Omental fat pad (tissue), 4 donors: ENCODE data around the gene ARAP2. TPM values are rescaled to one million over a fixed set of nuclear protein-coding genes. Genes with fewer than 3 reads are reported as not detected.
A peak's percentile ranks its signal among the peaks of the same experiment; 100 is the strongest.

ENCODE experiments used
- ATAC-seq: fragments of 150-250 bp; one replicate; pipeline ENCODE4 v1.9.1; 2016; ENCODE audit warnings: mild to moderate bottlenecking, moderate library complexity; ENCODE audit not compliant: low FRiP score
- DNase-seq: peaks from one replicate; pipeline ENCODE4 v3.0.0-alpha.2; 2019; ENCODE audit warnings: low spot score
- CTCF ChIP-seq, 3 donors: fragments of 450-650 bp; IDR thresholded peaks; one replicate each; pipeline ENCODE4 v1.5.1; 2016 to 2017; ENCODE audit warnings: antibody characterized with exemption in 3 of 3, mild to moderate bottlenecking in 3 of 3, moderate library complexity in 2 of 3
- total RNA-seq, 4 donors: library from RNA; depleted of rRNA; stranded (reverse); fragments of >200 nt; gene quantifications; one replicate each; pipeline ENCODE4 v1.1.0, GENCODE V29; 2016

Gene ARAP2
- total RNA-seq, 4 donors from 2014 or later = 21.6 to 138 (median 72.3) TPM

GRCh38 chr4:36078319-36078718 lies 166.0 kb downstream of the ARAP2 start:
- no peak for TF ChIP-seq CTCF (IDR thresholded peaks at IDR 0.05)
- ATAC-seq = no peak
- DNase-seq = no peak

DNA sequence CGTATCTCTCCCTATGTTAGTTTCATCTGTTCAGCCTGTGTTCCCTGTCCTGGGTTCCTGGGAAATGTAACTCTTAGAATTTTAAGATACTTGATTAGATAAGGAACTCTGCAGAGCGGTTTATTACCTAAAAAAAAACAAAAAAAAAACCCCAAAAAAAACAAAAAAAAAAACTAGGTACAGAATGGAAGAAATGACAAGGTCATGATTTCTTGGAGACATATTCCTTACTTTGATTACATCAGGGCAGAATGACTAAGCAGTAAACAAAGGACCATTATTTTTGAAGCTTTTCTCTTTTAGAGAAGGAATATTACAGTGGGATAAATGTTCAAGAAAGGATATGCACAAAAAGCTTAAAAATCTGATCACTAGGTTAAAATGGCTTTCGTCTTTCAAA lies 171.8 kb downstream of the ARAP2 start:
- no peak for ATAC-seq
- no peak for DNase-seq
- TF ChIP-seq CTCF (IDR thresholded peaks at IDR 0.05) = no peak

DNA sequence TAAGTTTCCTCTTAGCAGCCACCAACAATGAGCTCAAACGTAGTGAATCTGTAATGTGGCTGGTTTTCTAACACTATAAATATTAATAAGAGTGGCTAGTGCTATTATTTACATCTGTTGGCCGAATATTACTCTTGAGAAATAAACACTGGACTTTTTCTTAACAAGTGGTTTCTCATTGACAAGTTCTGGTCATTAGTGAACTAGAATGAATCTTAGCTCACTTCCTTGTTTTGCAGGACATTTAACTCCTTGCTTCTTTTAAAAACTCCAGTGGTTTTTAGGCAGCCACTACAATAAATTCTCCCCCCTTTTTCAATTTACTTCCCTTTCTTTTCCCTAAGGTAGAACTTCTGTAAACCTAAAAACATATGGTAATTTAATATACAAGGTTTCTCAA lies 177.2 kb downstream of the ARAP2 start:
- ATAC-seq (no peak), DNase-seq (no peak)
- no peak for TF ChIP-seq CTCF (IDR thresholded peaks at IDR 0.05)

DNA sequence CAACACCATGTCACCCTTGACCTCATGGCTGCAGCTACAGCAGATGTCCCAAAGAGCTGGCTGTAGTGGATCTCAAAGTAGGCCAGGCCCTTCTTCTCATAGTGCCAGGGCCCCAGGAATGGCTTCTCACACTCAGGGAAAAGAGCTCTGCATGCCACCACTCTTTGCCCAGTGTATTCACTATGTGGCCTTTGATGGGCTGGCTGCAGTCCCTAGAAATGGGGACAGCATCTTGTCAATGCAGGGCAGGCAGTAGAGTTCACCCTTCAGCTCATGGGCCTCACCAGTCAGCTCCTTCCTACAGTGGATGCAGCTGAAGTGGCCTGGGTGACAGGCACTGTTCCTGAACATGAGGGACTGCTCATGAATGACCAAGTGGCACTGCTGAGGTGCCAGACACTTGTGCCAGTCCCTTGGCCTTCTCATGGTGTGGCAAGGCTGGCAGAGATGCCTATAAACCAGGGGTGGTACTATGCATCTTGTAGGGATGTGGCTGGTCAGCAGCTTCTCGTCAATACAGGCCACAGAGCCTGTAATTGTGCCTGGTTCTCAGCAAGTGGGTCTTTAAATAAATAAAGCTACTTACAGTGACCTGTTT lies 178.9 kb downstream of the ARAP2 start:
- ATAC-seq (no peak), DNase-seq (no peak)

DNA sequence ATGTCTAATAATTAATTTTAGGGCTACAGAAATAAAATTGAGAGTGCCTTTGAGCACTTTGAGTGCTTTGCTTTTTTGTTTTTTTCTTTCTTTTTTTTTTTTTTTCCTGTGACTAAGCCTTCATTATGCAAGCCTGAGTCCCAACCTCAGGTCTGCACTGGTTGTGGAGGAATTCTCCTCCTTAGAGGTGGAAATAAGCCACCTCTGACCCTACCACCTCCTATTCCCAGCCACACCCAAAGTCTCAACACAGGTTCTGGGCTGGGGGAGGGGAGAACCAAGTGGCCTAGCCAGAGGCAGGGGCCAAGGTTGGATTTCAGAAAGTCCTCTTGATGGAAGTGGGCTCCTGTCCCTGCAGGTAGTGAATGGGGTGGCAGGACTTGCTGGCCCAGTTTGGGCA lies 180.2 kb downstream of the ARAP2 start:
- DNase-seq (no peak), ATAC-seq (peak; percentile 38)
- no peak for TF ChIP-seq CTCF (IDR thresholded peaks at IDR 0.05)

More for the DNA sequence above, 178.9 kb downstream of the ARAP2 start:
- no peak for TF ChIP-seq CTCF (IDR thresholded peaks at IDR 0.05)

DNA sequence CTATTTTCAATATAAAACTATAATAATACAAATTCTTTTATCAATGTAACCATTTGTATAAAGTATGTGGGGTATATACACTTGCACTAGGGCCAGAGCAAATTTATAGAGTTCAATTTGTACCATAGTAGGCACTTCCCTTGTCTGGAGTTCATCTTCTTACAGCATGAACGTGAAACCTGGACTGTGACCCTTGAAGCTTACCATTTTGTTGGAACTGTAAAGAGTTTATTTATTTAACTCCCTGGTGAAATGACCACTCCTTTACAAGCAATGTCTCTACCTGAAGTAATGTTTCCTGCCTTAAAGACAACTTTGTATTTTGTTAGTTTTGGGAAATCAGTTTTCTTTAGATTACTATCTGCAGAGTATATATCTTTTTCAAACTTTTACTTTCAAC lies 188.2 kb downstream of the ARAP2 start:
- TF ChIP-seq CTCF (IDR thresholded peaks at IDR 0.05) = no peak
- DNase-seq (no peak), ATAC-seq (no peak)

DNA sequence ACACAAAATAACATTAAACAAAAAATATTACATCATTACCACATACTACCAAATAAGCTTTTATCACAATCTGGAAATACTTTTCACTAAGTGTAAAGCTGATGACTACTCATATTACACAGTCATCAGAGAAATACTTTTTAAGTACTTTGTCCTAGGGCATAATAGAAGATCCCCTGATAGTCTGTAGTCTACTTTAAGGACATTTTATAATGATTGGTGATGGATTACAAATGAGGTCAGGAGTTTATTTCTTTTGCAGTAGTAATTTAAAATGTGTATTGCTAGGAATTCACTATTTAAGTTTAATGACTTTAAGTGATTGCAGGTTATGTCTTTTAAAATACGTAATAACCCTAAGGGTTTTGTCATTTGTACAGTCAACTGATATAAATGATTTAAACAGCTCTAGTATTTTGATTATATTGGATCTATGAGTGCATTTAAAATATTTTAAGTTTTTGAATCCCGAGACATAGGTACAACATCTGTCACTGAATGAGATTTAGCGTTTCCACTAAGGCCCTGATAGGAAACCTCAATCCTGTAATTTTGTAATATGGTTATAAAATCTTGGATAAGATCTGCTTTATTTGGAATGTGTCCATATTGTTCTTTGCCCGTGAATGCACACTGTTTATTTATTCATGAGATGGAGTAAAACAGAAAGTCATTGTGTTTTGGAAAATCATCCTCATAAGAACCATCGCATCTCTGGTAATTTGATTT lies 189.5 kb downstream of the ARAP2 start:
- TF ChIP-seq CTCF (IDR thresholded peaks at IDR 0.05) = no peak
- DNase-seq (no peak), ATAC-seq (no peak)
